ENCODE results near the gene ZNF432. TPM values are rescaled to one million over a fixed set of nuclear protein-coding genes. Genes with fewer than 3 reads are reported as not detected.

ZNF432 gene
- total RNA-seq, 1 experiment from 2014 or later, result 8.2 TPM

DNA sequence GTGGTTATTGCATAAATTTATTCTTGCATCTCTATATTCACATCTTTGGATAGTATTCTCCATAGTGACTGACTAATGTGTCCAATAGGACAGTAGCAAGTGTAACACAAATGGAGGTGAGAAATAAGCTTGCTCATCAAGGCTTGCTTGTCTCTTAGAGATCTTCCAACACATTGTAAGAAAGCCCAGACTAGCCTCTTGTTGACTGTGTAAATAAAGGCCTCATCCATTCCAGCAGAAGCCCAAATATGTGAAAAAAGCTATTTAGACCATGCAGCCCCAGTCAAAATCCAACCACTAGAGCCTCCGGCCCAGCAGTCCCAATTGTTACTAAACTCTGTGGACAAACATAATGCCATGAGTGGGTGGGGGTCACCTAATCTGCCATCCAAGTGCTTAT is 38.0 kb downstream of the ZNF432 start:
- Histone ChIP-seq H3K4me3 (ENCODE audit: low read depth in 2 of 2, low read length in 2 of 2) (no peak overlapping the region), H3K4me1 (ENCODE audit: control insufficient read depth, insufficient read depth, low read length) (no peaks in the 10 kb centered on the region), H3K9me3 (ENCODE audit: control insufficient read depth, insufficient read depth, low read depth, low read length) (peaks cover 10% of the 10 kb centered on the region; the same call in 1 of the 2 replicates), H3K27me3 (ENCODE audit: control insufficient read depth, insufficient read depth, low read length) (no peaks in the 10 kb centered on the region), H3K36me3 (ENCODE audit: control insufficient read depth, insufficient read depth, low read length) (no peaks in the 10 kb centered on the region), H3K27ac (ENCODE audit: low read length) (no peak overlapping the region)
- BruUV-seq (replicated peaks), result no TSS peak
- ChIA-PET CTCF (no interaction called here), POLR2A (no interaction called here)
- in situ Hi-C loops (cut with HindIII; ENCODE audit: low pct_unique_long_range_greater_than_20kb, low sequenced_read_pairs), result no loop called here
- ATAC-seq (no peak), DNase-seq (ENCODE audit: low read depth, low spot score) (no peak)
- intact Hi-C loops (cut with micrococcal nuclease; ENCODE audit: unreplicated experiment), result no loop called here
- TF ChIP-seq SIN3A (IDR thresholded peaks at IDR 0.05; ENCODE audit: borderline replicate concordance, insufficient read depth, low read depth, low read length), result no peak
- TF ChIP-seq TCF7L2 (IDR thresholded peaks at IDR 0.05; ENCODE audit: low read depth, low read length), result no peak
- no peak for TF ChIP-seq POLR2AphosphoS5 (IDR thresholded peaks at IDR 0.05; ENCODE audit: low read depth, low read length)
- TF ChIP-seq, protein P1, sequence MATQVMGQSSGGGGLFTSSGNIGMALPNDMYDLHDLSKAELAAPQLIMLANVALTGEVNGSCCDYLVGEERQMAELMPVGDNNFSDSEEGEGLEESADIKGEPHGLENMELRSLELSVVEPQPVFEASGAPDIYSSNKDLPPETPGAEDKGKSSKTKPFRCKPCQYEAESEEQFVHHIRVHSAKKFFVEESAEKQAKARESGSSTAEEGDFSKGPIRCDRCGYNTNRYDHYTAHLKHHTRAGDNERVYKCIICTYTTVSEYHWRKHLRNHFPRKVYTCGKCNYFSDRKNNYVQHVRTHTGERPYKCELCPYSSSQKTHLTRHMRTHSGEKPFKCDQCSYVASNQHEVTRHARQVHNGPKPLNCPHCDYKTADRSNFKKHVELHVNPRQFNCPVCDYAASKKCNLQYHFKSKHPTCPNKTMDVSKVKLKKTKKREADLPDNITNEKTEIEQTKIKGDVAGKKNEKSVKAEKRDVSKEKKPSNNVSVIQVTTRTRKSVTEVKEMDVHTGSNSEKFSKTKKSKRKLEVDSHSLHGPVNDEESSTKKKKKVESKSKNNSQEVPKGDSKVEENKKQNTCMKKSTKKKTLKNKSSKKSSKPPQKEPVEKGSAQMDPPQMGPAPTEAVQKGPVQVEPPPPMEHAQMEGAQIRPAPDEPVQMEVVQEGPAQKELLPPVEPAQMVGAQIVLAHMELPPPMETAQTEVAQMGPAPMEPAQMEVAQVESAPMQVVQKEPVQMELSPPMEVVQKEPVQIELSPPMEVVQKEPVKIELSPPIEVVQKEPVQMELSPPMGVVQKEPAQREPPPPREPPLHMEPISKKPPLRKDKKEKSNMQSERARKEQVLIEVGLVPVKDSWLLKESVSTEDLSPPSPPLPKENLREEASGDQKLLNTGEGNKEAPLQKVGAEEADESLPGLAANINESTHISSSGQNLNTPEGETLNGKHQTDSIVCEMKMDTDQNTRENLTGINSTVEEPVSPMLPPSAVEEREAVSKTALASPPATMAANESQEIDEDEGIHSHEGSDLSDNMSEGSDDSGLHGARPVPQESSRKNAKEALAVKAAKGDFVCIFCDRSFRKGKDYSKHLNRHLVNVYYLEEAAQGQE (IDR thresholded peaks at IDR 0.05; ENCODE audit: insufficient read depth in 1 of 2, low read depth in 2 of 2, low read length in 1 of 2), result no peak
- TF ChIP-seq, protein P2, sequence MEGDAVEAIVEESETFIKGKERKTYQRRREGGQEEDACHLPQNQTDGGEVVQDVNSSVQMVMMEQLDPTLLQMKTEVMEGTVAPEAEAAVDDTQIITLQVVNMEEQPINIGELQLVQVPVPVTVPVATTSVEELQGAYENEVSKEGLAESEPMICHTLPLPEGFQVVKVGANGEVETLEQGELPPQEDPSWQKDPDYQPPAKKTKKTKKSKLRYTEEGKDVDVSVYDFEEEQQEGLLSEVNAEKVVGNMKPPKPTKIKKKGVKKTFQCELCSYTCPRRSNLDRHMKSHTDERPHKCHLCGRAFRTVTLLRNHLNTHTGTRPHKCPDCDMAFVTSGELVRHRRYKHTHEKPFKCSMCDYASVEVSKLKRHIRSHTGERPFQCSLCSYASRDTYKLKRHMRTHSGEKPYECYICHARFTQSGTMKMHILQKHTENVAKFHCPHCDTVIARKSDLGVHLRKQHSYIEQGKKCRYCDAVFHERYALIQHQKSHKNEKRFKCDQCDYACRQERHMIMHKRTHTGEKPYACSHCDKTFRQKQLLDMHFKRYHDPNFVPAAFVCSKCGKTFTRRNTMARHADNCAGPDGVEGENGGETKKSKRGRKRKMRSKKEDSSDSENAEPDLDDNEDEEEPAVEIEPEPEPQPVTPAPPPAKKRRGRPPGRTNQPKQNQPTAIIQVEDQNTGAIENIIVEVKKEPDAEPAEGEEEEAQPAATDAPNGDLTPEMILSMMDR (IDR thresholded peaks at IDR 0.05), result no peak

DNA sequence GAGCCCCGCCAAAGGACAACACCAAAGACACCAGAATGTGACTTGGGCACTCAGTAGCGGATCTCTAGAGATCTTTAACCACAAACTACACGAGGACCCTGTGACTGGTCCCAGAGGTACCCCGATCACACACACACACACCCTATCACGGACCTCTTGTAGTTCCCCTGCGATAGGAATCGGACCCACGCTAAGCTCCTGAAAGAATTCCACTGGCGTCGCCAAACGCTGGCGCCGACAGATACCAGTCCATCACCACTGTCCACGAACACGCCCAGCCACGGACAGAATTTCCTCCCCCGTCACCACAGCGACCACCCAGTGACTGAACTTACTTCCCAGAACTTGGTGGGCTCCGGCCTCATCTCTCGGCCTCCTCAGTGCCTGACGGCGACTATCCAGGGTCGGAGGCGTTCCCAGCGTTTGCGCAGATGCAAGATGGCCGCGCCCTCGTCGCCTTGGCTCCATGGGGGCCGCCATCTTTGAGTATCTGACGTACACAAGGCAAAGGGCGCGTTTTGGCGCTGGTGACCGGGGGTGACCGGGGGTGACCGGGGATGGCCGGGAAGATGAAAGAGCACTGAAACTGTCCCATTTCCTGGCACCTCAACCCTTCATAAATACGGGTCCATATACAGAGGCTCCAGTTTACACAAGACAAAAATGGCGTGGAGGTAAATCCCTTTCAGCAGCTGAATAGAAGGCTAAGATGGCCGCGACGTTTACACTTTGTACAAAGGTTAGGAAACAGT is 40.7 kb downstream of the ZNF432 start, which contains the start of gene ZNF615:
Gene ZNF615 (minus strand): TSS at position 406 of the 752 bp plus-strand sequence. CDS start 4,500 bp downstream, outside the sequence.
- no peak for DNase-seq (ENCODE audit: low read depth, low spot score)
- Histone ChIP-seq H3K36me3 (ENCODE audit: control insufficient read depth, insufficient read depth, low read length) (no peaks in the 10 kb centered on the region), H3K4me1 (ENCODE audit: control insufficient read depth, insufficient read depth, low read length) (no peaks in the 10 kb centered on the region), H3K27me3 (ENCODE audit: control insufficient read depth, insufficient read depth, low read length) (no peaks in the 10 kb centered on the region), H3K27ac (ENCODE audit: low read length) (peak within 1 kb of the TSS; percentile 80), H3K9me3 (ENCODE audit: control insufficient read depth, insufficient read depth, low read depth, low read length) (peaks cover 15% of the 10 kb centered on the region; the same call in 1 of the 2 replicates), H3K4me3 (ENCODE audit: low read depth in 2 of 2, low read length in 2 of 2) (peak within 1 kb of the TSS; percentile 87 to 89)
- BruUV-seq (replicated peaks), result no TSS peak
- TF ChIP-seq POLR2AphosphoS5 (IDR thresholded peaks at IDR 0.05; ENCODE audit: low read depth, low read length) (no peak), TCF7L2 (IDR thresholded peaks at IDR 0.05; ENCODE audit: low read depth, low read length) (peak; percentile 88)
- ATAC-seq, result peak; percentile 100
- in situ Hi-C loops (cut with HindIII; ENCODE audit: low pct_unique_long_range_greater_than_20kb, low sequenced_read_pairs), result no loop called here
- CTCF ChIA-PET, result no interaction called here
- intact Hi-C loops (cut with micrococcal nuclease; ENCODE audit: unreplicated experiment), result no loop called here
- POLR2A ChIA-PET, result no interaction called here

DNA sequence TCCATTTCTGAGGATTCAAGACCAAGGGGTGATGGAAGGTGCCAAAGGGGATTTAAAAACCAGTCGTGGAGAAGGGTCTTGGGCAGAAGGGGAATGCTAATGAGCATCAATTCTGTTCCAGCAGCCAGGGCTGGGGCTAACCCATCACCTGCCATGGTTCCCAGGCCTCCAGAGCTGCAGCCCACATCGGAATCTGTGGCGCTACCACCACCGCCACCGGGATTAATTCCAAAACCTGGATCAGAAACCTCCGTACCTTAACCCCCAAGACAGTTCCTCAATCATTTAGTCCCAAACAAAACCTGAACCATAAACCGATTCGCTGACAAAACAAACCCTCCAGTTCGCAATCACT is 41.2 kb downstream of the ZNF432 start:
- no peak for TF ChIP-seq TCF7L2 (IDR thresholded peaks at IDR 0.05; ENCODE audit: low read depth, low read length)
- TF ChIP-seq SIN3A (IDR thresholded peaks at IDR 0.05; ENCODE audit: borderline replicate concordance, insufficient read depth, low read depth, low read length), result no peak
- TF ChIP-seq POLR2AphosphoS5 (IDR thresholded peaks at IDR 0.05; ENCODE audit: low read depth, low read length), result no peak
- TF ChIP-seq, protein P2 (IDR thresholded peaks at IDR 0.05), result no peak
- TF ChIP-seq, protein P1 (IDR thresholded peaks at IDR 0.05; ENCODE audit: insufficient read depth in 1 of 2, low read depth in 2 of 2, low read length in 1 of 2), result no peak
- intact Hi-C loops (cut with micrococcal nuclease; ENCODE audit: unreplicated experiment) (no loop called here), in situ Hi-C loops (cut with HindIII; ENCODE audit: low pct_unique_long_range_greater_than_20kb, low sequenced_read_pairs) (no loop called here)
- Histone ChIP-seq H3K4me3 (ENCODE audit: low read depth in 2 of 2, low read length in 2 of 2) (peak overlapping the region; percentile 87 to 89), H3K9me3 (ENCODE audit: control insufficient read depth, insufficient read depth, low read depth, low read length) (peaks cover 15% of the 10 kb centered on the region; the same call in 1 of the 2 replicates), H3K27me3 (ENCODE audit: control insufficient read depth, insufficient read depth, low read length) (no peaks in the 10 kb centered on the region), H3K27ac (ENCODE audit: low read length) (peak overlapping the region; percentile 80), H3K4me1 (ENCODE audit: control insufficient read depth, insufficient read depth, low read length) (no peaks in the 10 kb centered on the region), H3K36me3 (ENCODE audit: control insufficient read depth, insufficient read depth, low read length) (no peaks in the 10 kb centered on the region)
- DNase-seq (ENCODE audit: low read depth, low spot score) (no peak), ATAC-seq (peak; percentile 79)
- CTCF ChIA-PET, result no interaction called here
- TSS peak; percentile 84 for BruUV-seq (replicated peaks)
- POLR2A ChIA-PET, result no interaction called here

All from Panc1 (cell line).